HFFc6 (cell line): ENCODE results near the gene USP12. TPM values are rescaled to one million over a fixed set of nuclear protein-coding genes. Genes with fewer than 3 reads are reported as not detected.
"Not testable (repeated sequence)": the region's sequence is repeated elsewhere in the genome, so short reads cannot be mapped to it uniquely, and the experiment has no call there.

Experiments
- DNase-seq: peaks from one replicate; pipeline ENCODE4 v3.0.0-alpha.2; 2018
- H3K27ac Mint-ChIP-seq: 2 replicates; pipeline ENCODE4 v1.8.0; 2020; ENCODE audit warnings: mild to moderate bottlenecking, mixed read lengths
- H3K27me3 Mint-ChIP-seq: 2 replicates; pipeline ENCODE4 v1.8.0; 2021; ENCODE audit warnings: mild to moderate bottlenecking, moderate library complexity, mixed read lengths; ENCODE audit not compliant: insufficient read depth
- H3K36me3 Mint-ChIP-seq: 2 replicates; pipeline ENCODE4 v1.8.0; 2021; ENCODE audit warnings: low read depth, mixed read lengths
- H3K4me1 Mint-ChIP-seq: 2 replicates; pipeline ENCODE4 v1.8.0; 2020; ENCODE audit warnings: low read depth, mixed read lengths
- H3K4me3 Mint-ChIP-seq: 2 replicates; pipeline ENCODE4 v1.8.0; 2020; ENCODE audit warnings: mild to moderate bottlenecking, moderate library complexity, mixed read lengths
- H3K9me3 Mint-ChIP-seq: 2 replicates; pipeline ENCODE4 v1.8.0; 2020; ENCODE audit warnings: mild to moderate bottlenecking, mixed read lengths
- CTCF ChIP-seq: fragments of 200-600 bp; sonication (generic); IDR thresholded peaks from 2 replicates; pipeline ENCODE4 v1.5.0; 2021; ENCODE audit warnings: antibody characterized with exemption, mild to moderate bottlenecking
- total RNA-seq, 6 experiments: library from RNA; stranded (reverse); fragmentation: NEBNext Ultra II Directional; extraction: Animal tissue kit (Norgen Biotek cat#: 25700); gene quantifications; 2 replicates in 1 of 6; 3 replicates in 5 of 6; pipeline ENCODE4 v1.2.3, GENCODE V29; 2021

Gene USP12
- total RNA-seq, 6 experiments from 2014 or later, result 20.0 to 25.2 (median 22.7) TPM

GRCh38 chr13:27073186-27073585, 98.4 kb downstream of the USP12 start:
- Mint-ChIP-seq H3K27me3 (peaks cover 1% of the 10 kb centered on the region; the same call in 1 of the 2 replicates), H3K9me3 (no peaks in the 10 kb centered on the region), H3K27ac (no peak overlapping the region), H3K4me3 (no peak overlapping the region), H3K4me1 (peaks cover 14% of the 10 kb centered on the region), H3K36me3 (peaks cover 31% of the 10 kb centered on the region)
- no peak for TF ChIP-seq CTCF
- no peak for DNase-seq

GRCh38 chr13:27066123-27066522, 105.5 kb downstream of the USP12 start:
- H3K27ac Mint-ChIP-seq, result not testable (repeated sequence)

GRCh38 chr13:27065582-27065981, 106.0 kb downstream of the USP12 start:
- peaks cover 5% of the 10 kb centered on the region; the same call in 1 of the 2 replicates for H3K9me3 Mint-ChIP-seq
- no peak overlapping the region for H3K27ac Mint-ChIP-seq
- no peaks in the 10 kb centered on the region; the same call in 1 of the 2 replicates for H3K4me1 Mint-ChIP-seq
- TF ChIP-seq CTCF, result no peak
- H3K4me3 Mint-ChIP-seq, result no peak overlapping the region
- H3K36me3 Mint-ChIP-seq, result peaks cover 20% of the 10 kb centered on the region
- no peak for DNase-seq
- no peaks in the 10 kb centered on the region for H3K27me3 Mint-ChIP-seq

More at GRCh38 chr13:27066123-27066522, 105.5 kb downstream of the USP12 start:
- not testable (repeated sequence) for H3K4me3 Mint-ChIP-seq, H3K4me1 Mint-ChIP-seq, H3K9me3 Mint-ChIP-seq, DNase-seq, H3K27me3 Mint-ChIP-seq
- peaks cover 20% of the 10 kb centered on the region for H3K36me3 Mint-ChIP-seq

- no peak for DNase-seq
- H3K4me1 Mint-ChIP-seq, result no peaks in the 10 kb centered on the region; the same call in 1 of the 2 replicates
- H3K4me3 Mint-ChIP-seq, result no peak overlapping the region
- peaks cover 5% of the 10 kb centered on the region; the same call in 1 of the 2 replicates for H3K9me3 Mint-ChIP-seq
- no peak for TF ChIP-seq CTCF
- peaks cover 24% of the 10 kb centered on the region for H3K36me3 Mint-ChIP-seq
- no peak overlapping the region for H3K27ac Mint-ChIP-seq
- no peaks in the 10 kb centered on the region for H3K27me3 Mint-ChIP-seq
These were observed 107.2 kb downstream of the USP12 start for GRCh38 chr13:27064252-27064995.

GRCh38 chr13:27057817-27058216, 113.8 kb downstream of the USP12 start:
- no peaks in the 10 kb centered on the region for H3K9me3 Mint-ChIP-seq
- TF ChIP-seq CTCF, result no peak
- H3K27me3 Mint-ChIP-seq, result peaks cover 3% of the 10 kb centered on the region; the same call in 1 of the 2 replicates
- no peak overlapping the region for H3K4me3 Mint-ChIP-seq
- no peak for DNase-seq
- peaks cover 31% of the 10 kb centered on the region for H3K4me1 Mint-ChIP-seq
- no peak overlapping the region for H3K27ac Mint-ChIP-seq
- peaks cover 4% of the 10 kb centered on the region for H3K36me3 Mint-ChIP-seq

GRCh38 chr13:27055526-27055925, 116.1 kb downstream of the USP12 start:
- Mint-ChIP-seq H3K9me3 (no peaks in the 10 kb centered on the region), H3K4me3 (no peak overlapping the region), H3K36me3 (peaks cover 7% of the 10 kb centered on the region), H3K4me1 (peaks cover 31% of the 10 kb centered on the region), H3K27me3 (peaks cover 3% of the 10 kb centered on the region), H3K27ac (no peak overlapping the region)
- TF ChIP-seq CTCF, result no peak
- no peak for DNase-seq
